Uterus (tissue), 2 donors: ENCODE data around the gene HDAC5.

Experiments used
- CTCF ChIP-seq, 4 experiments: fragments of 200-600 bp in 2 of 4; fragments of 450-650 bp in 2 of 4; sonication (generic) in 2 of 4; IDR thresholded peaks; one replicate each; pipeline ENCODE4 v1.5.1; 2016 to 2019; ENCODE audit warnings: antibody characterized with exemption in 4 of 4, mild to moderate bottlenecking in 2 of 4, moderate library complexity in 1 of 4
- POLR2A ChIP-seq, 2 donors: fragments of 450-650 bp; IDR thresholded peaks; one replicate each; pipeline ENCODE4 v1.6.1; 2016; ENCODE audit warnings: antibody characterized with exemption in 2 of 2, mild to moderate bottlenecking in 1 of 2, moderate library complexity in 1 of 2

- TF ChIP-seq CTCF (IDR thresholded peaks at IDR 0.05) (no peak), POLR2A (IDR thresholded peaks at IDR 0.05) (no peak)
Measured at GRCh38 chr17:44085908-44086307, 37.5 kb downstream of the HDAC5 start.
